GM12864 (cell line): Measurements from ENCODE around the gene DCTN1.
"Not testable (repeated sequence)": the region's sequence is repeated elsewhere in the genome, so short reads cannot be mapped to it uniquely, and the experiment has no call there.

Experiments used
- DNase-seq: peaks from one replicate; pipeline ENCODE4 v3.0.0-alpha.2; 2011; ENCODE audit warnings: low read depth
- H3K4me3 ChIP-seq: 2 replicates; pipeline ENCODE4 v1.5.1; 2011; ENCODE audit warnings: mild to moderate bottlenecking, low read depth, low read length, control low read depth
- TF ChIP-seq, protein P1 (sequence below): IDR thresholded peaks from 2 replicates; pipeline ENCODE4 v1.5.1; 2011; ENCODE audit warnings: low read depth, mild to moderate bottlenecking, moderate library complexity, low read length, control low read depth, inconsistent platforms; ENCODE audit errors: missing control alignments

DCTN1 gene

DNA sequence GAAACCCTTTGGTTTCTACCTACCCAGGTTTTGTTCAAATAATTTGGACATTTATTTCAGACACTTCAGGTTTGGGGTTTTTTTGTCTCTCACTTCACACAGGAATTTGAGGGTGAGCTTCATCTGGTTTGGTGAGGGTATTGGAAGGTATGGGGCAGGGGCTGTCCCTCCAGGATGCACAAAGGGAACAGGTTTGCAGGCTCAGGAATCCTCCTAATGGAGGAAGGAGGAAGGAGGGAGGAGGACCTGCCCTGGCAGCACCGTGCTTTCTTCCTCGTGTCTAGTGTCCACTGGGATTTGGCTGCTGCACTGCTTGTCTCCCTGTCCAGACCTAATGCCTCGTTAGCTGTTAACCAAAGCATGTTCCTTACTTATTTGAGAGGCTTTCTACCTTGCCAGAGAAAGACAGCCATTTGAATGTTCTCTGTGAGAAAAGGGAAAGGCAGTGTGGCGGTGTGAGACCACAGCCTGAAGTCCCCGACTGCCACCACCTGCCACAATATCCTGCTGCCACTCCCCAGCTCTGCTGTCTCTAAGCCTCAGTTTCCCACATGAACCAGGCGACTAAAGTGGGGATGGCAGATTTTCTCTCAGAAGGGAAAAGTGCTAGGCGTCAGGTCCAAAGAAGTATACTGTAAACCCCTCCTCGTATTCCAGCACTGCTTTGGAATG is 34.7 kb downstream of the DCTN1 start:
- DNase-seq, result no peak
- H3K4me3 ChIP-seq, result no peak overlapping the region
- TF ChIP-seq, protein P1, sequence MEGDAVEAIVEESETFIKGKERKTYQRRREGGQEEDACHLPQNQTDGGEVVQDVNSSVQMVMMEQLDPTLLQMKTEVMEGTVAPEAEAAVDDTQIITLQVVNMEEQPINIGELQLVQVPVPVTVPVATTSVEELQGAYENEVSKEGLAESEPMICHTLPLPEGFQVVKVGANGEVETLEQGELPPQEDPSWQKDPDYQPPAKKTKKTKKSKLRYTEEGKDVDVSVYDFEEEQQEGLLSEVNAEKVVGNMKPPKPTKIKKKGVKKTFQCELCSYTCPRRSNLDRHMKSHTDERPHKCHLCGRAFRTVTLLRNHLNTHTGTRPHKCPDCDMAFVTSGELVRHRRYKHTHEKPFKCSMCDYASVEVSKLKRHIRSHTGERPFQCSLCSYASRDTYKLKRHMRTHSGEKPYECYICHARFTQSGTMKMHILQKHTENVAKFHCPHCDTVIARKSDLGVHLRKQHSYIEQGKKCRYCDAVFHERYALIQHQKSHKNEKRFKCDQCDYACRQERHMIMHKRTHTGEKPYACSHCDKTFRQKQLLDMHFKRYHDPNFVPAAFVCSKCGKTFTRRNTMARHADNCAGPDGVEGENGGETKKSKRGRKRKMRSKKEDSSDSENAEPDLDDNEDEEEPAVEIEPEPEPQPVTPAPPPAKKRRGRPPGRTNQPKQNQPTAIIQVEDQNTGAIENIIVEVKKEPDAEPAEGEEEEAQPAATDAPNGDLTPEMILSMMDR, result no peak

DNA sequence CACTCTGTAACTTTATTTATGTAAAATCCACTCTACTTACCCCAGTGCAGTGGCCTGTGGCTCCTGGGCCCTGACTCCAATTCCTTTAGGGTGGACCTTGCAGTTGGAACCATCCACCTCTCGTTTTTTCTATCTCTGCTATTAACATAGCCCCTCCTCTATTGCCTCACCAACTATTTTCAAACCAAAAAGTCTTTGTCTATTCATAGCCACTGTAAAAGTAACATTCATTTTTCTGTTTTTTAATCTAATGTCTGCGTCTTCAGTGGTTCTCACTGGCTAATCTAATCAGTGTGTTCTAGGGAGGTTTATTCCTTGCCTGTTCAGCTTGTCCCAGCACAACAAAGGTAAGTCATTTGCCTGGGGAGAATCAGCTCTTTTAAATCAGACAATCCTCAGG is 36.8 kb downstream of the DCTN1 start, which contains the start of gene SLC4A5:
TSS of gene SLC4A5 (minus strand) at position 101 of the 400 bp plus-strand sequence. CDS start 28,393 bp downstream, outside the sequence.
- TF ChIP-seq, protein P1, result no peak

DNA sequence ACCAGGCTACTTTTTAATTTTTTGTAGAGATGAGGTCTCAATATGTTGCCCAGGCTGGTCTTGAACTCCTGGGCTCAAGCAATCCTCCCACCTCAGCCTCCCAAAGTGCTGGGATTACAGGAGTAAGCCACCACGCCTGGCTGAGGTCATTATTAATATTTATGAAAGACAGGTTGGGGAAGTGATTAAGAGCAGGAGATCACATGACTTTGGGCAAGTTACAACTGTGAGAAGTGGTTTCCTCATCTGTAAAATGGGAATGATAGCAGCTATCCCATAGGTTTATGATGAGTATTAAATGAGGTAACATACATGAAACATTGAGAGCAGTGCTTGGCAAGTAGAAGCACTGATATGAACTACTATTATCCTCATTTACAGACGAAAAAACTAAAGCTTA is 43.9 kb downstream of the DCTN1 start:
- not testable (repeated sequence) for H3K4me3 ChIP-seq, DNase-seq

More for the DNA sequence above, 36.8 kb downstream of the DCTN1 start, which contains the start of gene SLC4A5:
- no peak for DNase-seq
- H3K4me3 ChIP-seq, result no peak within 1 kb of the TSS

DNA sequence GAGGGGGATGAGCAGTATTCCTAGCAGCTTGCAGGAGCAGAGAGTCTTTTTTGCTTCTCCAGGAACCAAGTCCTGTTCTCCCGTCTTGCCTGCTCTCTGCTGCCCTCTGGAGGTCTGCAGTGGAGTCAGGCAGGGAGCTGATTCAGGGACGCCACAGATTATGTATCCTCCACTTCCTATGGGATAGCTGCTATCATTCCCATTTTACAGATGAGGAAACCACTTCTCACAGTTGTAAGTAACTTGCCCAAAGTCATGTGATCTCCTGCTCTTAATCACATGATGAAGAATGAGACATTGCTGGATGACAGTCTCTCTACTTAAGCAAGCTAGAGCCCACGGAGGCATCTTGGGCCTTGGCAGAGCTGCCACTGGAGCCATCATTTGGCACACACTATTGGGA is 45.2 kb downstream of the DCTN1 start:
- TF ChIP-seq, protein P1, result peak; percentile 98
- no peak overlapping the region for H3K4me3 ChIP-seq
- DNase-seq, result peak; percentile 27

DNA sequence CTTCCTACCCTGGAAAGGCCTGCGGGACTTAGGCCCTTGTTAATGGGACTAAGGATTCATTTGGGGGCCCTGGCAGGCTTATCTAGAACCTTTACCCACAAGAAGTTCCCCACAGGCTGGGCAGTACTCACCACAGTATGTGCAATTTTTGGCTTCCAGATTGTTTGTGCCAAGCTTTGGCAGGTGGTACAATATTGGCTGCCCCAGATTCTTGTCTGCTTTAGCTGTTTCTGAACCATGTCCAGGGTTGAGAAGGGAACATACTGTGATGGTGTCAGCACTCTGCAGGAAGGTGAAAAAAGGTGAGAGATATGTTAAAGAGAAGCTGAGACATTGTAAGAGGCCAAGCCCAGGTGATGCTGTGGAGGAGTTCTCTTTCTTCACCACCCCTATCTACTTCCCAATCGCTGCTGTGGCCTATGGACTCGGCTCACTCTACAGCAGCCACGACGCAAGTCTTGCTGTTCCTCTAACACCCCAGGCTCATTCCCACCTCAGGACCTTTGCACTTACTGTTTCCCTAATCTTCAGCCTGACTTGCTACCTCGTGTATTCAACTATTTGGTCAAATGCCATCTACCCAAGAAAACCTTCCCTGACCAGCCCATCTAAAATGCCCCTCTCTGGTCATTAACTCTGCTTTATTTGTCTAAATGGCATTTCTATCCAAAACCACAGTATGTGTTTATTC is 46.1 kb downstream of the DCTN1 start:
- no peak overlapping the region for H3K4me3 ChIP-seq
- DNase-seq, result no peak
- TF ChIP-seq, protein P1, result no peak

DNA sequence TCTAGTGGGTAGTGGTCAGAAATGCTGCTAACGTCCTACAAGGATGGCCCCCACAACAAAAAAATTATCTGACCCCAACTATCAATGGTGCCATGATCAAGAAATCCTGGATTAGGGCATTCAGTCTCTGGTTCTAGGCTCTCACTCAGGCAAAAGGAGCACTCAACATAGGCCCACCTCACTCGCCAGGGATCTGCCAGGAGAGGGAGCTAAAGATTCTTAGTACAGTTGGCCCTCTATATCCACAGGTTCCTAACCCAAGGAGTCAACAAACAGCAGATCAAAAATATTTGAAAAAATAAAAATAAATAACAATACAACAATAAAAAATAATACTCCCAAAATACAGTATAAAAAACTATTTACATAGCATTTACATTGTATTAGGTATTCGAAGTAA is 46.9 kb downstream of the DCTN1 start:
- no peak for DNase-seq
- TF ChIP-seq, protein P1, result peak; percentile 22
- no peak overlapping the region for H3K4me3 ChIP-seq

DNA sequence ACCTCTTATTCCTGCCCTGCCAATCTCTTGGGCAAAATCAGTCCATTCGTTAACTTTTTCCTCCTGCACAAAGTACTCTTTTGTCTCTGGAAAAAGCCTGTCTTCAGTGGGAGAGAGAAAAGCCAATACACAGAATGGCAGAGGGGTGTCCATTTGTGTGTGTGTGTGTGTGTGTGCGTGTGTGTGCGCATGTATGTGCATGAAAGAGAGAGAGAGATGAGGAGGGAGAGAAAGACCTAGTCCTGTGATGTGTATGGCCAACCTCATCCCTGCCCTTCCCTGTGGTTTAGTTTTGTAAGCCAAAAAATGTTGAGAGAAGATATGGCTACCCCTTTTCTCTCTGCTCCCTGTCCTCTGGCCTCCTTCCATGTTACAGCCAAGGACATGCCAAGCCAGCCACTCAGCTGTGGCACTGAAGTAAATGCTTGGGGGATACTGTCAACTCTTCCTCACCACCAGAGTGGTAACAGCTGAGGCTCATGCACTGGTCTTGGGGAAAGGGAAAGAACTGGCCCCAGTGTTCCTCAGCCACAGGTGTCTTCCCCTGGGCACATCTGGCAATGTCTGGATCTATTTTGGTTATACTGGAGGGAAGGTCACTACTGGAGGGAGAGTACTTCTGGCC is 47.4 kb downstream of the DCTN1 start:
- H3K4me3 ChIP-seq, result no peak overlapping the region
- TF ChIP-seq, protein P1, result no peak

More for the DNA sequence above, 47.4 kb downstream of the DCTN1 start:
- DNase-seq, result no peak
